Fibroblast of skin of right quadriceps (primary cell): ENCODE results near the gene OMP.

Source experiments
- DNase-seq: peaks from one replicate; pipeline ENCODE4 v3.0.0-alpha.2; 2013

OMP gene

DNA sequence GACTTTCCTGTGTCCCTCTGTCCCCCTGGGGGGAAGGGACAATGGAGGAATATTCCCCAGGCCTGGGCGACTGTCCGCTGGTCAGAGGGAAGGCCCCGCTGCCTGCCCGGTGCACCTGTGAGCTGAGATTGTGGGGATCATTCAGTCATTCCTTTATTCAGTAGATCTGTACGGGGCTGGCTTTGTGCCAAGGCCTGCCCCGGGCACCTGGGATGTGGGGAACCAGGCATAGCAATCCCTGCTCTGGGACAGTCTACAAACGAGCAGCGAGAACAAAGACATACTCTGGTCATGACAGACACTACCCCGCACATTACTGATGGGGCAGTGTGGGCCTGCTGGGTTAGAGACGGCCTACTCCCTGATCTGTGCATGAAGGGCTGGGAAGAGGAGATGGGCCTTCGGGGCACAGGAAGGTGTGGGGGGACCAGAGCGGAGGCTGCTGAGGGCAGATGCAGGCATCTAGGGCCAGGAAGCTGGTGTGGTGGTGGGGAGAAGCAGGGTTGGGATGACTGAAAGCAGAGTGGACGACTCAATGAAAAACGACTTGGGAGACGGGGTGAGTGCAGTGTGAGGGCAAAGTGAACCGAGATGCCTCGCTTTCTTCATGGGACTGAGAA is 23.6 kb downstream of the OMP start:
- DNase-seq: no peak

DNA sequence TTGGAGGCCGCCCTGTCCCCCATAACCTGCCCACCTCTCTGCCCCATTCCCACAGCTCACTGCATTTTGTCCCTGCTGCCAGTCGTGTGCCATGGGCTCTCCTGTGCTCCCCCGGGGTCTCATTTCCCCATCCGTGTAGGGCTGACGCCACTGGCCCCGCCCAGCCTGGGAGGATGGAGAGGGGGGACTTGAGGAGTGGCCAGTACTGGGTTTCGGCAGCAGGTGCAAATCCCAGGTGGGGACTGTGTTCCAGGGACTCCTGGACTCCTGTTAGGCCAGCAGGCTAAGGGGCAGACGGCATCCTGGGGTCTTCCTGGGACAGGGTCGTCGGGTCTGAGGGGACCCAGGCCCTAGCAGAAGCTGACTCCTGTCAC is 24.2 kb downstream of the OMP start:
- no peak for DNase-seq

DNA sequence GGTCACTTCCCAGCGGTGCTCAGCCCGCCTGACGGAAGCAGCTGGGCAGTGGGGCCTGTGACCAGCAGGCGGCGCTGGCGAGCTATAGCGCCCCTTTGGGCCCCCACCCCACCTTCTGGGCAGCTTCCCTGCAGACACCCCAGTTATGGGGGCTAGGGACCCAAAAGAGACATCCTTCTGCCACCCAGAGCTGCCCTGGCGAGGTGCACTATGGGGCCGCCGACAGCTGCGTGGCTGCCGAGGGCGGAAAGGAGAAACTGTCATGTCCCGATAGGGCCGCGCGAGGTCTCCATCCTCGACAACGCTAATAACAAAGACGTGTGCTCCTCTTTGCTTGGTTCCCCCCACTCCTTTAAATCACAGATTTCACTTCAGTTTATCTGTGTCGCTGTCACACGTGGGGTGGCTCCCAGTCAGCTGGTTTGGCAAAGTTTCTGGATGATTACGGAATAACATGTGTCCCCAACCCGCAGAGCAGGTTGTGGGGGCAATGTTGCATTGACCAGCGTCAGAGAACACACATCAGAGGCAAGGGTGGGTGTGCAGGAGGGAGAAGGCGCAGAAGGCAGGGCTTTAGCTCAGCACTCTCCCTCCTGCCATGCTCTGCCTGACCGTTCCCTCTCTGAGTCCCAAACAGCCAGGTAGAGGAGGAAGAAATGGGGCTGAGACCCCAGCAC is 24.7 kb downstream of the OMP start:
- peak; percentile 29 for DNase-seq

DNA sequence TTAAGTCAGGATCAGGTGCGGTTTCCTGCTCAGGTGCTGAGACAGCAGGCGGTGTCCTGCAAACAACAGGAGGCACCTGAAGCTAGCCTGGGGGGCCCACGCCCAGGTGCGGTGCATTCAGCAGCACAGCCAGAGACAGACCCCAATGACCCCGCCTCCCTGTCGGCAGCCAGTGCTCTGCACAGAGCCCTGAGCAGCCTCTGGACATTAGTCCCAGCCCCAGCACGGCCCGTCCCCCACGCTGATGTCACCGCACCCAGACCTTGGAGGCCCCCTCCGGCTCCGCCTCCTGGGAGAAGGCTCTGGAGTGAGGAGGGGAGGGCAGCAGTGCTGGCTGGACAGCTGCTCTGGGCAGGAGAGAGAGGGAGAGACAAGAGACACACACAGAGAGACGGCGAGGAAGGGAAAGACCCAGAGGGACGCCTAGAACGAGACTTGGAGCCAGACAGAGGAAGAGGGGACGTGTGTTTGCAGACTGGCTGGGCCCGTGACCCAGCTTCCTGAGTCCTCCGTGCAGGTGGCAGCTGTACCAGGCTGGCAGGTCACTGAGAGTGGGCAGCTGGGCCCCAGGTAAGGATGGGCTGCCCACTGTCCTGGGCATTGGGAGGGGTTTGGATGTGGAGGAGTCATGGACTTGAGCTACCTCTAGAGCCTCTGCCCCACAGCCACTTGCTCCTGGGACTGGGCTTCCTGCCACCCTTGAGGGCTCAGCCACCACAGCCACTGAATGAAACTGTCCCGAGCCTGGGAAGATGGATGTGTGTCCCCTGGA is 25.5 kb downstream of the OMP start, which contains the start of gene MYO7A:
Gene MYO7A (plus strand): TSS at position 327 of the 772 bp plus-strand sequence. CDS start 2,389 bp downstream, outside the sequence.
- DNase-seq: no peak

DNA sequence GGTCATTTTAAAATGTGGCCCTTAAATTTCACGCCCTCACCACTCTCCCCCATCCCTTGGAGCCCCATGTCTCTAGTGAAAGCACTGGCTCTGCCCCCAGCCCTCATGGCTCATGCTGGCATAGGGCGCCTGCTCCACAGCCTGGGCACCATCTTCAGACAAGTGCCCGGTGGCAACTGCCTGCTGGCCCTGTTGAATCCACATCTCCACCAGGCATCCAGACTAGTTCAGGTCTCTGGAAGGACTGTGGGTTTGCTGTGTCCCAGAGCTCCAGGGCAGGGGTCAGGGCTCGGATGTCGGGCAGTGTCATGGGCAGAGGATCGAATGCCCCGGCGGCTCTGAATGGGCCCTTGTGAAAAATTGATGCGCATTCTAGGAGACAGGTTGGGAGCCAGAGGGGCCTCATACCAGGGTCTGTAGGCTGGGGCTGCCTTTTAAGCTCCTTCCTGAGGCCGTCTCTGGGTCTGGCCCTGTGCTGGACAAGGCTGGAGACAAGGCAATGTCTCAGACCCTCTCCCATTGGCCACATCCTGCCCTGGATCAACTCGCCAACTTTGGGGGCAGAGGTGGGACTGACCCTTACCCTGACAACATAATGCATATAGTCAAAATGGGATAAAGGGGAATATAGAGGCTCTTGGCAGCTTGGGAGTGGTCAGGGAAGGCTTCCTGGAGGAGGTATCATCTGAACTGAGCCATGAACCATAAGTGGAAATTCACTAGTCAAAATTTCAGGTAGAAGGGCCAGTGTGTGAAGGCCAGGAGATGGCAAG is 26.6 kb downstream of the OMP start:
- DNase-seq: no peak

DNA sequence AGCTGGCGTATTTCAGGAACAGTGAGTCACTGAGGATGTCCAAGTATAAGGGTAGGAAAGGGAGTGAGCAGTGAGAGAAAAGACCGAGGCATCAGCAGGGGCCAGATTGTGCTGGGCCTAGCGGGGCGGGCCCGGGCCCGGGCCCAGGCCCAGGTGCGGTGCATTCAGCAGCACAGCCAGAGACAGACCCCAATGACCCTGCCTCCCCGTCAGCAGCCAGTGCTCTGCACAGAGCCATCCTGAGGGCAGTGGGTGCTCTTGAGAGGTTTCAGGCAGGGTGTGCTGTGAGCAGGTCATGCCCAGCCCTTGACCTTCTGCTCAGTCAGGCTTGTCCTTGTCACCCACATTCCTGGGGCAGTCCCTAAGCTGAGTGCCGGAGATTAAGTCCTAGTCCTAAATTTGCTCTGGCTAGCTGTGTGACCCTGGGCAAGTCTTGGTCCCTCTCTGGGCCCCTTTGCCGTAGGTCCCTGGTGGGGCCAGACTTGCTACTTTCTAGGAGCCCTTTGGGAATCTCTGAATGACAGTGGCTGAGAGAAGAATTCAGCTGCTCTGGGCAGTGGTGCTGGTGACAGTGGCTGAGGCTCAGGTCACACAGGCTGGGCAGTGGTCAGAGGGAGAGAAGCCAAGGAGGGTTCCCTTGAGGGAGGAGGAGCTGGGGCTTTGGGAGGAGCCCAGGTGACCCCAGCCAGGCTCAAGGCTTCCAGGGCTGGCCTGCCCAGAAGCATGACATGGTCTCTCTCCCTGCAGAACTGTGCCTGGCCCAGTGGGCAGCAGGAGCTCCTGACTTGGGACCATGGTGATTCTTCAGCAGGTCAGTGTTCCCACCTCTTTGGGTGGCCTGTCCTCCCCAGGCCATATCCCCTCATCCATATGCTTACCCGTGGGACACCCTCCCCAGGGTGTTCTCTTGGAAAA is 27.5 kb downstream of the OMP start:
- DNase-seq: no peak

DNA sequence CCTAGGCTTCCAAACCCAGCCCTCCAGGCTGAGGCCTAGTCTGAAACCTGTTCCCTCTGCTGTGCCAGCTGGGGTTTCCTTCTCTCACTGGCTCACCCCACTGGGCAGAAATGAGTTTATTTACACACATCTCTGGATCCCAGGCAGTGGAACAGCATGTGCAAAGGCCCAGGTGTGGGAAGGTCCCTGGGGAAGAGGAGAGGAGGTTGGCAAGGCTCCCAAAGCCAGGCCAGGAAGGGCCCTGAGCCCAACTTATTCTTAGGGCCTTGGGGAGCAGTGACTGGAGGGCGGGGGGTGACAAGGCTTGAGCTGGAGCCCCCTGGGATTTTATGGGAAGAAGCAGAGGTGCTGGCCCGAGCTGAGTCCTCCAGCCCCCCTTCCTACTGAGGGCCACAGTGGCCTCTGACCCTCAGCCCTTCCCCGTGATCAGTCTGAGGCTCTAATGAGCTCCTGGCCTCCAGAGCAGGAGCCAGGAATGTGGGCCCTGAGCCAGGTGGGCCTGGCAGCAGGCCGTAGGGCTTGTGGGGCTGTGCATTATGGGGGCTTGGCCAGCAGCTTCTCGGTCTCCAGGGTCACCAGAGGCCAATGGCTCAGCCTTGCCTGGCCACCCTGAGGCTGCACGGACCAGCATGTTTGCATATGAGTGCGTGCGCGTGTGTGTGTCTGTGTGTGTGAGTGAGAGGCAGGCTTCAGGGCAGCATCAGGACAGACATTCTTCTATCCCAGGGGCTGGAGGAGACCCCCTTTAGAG is 28.3 kb downstream of the OMP start:
- no peak for DNase-seq

DNA sequence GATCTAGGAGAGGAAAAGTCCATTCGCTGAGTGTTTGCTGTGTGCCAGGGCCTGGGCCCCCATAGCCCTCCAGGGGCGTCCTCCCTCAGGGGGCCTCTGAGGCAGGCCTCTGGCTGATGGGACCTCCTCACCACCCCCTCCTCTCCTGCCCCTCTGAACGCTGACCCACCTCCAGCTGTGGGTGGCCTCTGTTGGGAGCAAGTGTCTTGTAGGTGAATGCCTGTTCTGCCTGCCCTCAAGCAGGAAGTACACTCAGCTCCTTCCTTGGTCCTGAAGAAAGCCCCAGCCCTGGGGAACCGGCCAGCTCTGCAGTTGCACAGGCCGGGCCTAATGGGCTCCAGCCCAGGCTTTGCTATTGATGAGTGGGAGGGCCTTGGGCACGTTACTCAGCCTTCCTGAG is 28.9 kb downstream of the OMP start:
- no peak for DNase-seq

DNA sequence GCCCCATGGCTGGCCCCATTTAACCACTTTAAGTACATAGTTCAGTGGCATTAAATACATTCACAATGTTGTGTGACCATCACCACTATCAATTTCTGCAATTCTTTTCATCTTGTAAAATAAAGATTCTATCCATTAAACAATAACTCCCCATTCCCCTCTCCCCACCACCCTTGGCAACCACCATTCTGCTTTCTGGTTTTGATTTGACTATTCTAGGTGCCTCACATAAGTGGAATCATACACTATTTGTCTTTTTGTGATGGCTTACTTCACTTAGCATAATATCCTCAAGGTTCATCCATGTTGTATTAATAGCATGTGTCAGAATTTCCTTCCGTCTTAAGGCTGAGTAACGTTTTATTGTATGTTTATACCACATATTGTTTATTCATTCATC is 32.4 kb downstream of the OMP start:
- DNase-seq: no peak

DNA sequence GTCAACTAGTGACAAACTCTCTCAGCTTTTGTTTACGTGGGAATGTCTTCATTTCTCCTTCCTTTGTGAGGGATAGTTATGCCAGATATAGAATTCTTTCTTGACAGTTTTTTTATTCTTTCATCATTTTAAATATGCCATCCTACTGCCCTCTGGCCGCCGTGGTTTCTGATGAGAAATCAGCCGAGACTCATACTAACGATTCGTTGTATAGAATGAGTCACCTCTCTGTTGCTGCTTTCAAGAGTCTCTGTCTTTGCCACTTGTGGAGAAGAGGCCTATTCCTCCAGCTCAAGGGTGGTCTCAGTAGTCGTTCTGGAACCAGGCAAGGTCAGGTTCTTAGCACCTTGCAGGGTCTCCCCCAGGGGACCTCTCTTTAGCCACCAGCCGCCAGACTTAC is 33.4 kb downstream of the OMP start:
- peak; percentile 38 for DNase-seq

DNA sequence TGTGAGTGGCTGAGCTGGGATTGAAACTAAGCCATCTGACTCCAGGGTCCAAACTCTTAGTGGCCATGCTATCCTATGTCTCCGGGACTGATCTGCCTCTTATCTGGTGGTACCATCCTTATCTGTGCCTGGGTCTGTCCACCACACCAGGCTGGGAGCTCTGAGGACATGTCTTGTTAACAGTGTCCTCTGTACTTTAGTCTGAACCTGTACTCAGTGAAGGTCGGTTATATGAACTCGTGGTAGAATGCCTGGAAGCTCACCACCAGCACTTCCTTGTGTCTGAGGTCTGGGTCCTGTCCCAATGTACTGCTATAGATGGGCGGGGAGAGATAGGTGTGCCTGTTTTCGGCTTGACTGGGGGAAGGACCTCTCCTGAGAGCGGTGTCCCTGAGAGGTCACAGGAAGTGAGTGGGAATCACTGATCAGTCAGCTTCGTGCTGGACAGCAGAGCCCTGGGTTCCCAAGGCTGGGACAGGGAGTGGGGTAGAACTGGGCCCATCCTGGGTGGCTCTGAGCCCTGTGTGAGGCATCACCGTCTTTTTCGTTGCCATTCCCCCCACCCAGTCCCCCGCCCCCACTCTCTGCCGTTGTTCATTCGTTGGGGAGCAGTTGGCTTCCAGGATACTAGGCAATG is 34.3 kb downstream of the OMP start:
- no peak for DNase-seq

DNA sequence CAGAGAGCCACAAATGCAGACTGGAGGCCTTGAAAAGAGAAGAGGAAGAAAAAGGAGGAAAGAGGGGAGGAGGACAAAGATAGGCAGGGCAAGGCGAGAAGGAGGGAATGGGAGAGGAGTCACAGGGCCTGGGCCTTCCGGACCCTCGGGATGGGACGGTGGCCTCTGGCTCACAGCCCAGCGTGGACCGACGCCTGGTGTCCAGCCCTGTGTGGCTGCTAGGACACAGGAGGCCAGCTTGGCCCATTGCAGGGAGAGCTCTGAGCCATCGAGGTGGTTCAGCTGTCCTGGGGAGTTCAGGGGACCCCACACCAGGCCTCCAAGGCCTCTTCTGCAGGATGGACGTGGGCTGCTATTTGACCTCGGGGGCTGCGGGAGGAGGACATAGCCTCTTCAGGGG is 34.8 kb downstream of the OMP start:
- DNase-seq: no peak

DNA sequence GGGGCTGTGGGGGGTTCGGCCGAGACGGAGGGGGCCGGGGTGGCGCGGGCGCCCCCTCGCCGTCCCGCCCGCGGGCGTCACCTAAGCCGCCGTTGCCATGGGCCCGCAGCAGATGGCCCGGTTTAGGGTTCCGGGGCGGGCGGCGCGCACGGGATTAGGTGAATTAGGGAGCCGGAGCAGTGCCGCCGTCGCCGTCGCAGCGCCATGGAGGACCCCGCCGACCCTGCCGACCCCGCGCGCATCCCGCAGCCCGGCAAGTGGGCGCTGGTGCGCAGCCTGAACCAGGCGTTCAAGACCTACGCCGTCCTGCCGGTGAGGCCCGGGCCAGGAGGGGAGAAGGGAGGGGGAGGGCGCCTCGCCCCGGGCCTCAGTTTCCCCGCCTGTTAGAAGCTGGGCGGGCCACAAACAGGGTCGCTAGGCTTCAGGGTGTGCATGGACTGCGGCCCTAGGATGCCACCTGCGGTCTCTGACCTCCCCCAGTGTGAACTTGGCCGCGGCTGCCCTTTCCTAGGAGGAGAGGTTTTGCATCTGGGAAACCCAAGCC is 35.5 kb downstream of the OMP start:
- no peak for DNase-seq

DNA sequence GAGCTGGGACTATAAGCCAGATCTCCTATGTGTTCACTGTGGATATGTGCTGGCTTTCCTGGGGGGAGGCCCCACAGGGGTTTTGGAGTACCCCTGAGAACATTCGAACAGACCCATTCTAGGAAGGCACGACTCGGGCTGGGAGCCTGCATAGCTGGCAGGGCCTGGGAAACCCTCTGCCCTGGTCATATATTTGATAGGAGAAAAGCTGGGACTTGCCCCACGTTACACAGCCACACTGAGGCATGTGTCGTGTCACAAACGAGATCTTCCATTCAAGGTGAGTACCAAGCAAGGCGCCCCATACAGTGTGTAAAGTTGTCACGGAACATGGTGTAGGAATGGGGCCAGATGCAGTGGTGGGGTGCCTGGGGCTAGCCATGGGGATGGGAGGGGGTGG is 36.6 kb downstream of the OMP start:
- DNase-seq: no peak

DNA sequence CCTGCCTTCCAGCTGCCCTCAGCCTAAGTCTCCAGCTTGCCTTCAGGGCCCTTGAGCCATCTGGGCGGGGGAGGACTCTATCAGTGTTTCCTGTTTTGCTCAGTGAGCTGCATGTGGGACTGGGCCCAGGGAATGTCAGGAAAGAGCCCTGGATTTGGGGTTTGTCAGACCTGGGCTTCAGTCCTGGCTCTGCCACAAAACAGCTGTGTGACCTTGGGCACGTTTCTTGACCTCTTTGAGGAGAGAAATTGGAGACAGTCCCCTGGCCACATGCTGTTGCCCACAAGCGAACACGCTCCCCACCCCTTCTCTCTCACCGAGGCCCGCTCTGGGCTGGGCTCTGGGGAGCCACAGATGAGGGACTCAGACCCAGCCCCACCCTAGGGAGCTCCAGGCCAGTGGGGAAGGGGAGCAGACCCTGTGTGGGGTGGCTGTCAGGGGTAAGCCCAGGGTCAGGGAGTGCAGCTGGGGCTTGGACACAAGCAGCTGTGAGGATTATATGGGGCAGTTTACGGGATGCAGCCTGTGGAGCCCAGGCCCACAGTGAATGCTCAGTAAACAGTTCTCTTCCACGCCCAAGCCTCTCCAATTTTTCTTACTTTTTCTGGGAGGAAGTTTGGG is 37.7 kb downstream of the OMP start:
- DNase-seq: no peak

DNA sequence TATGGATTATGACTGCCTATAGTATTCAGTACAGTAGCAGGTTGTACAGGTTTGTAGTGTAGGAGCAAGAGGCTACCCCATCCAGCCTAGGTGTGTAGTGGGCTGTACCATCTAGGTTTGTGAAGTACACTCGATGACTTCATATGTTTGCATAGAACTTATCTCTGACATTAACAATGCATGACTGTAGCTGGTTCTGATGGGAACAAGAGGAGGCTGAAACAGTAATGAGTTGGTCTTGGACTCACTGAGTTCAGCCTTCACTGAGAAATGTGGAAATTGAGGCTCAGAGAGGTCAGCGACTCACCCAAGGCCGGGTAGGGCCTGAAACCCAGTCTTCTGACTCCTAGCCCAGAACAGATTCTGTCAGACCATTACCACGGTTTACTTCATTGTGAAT is 38.4 kb downstream of the OMP start:
- no peak for DNase-seq

DNA sequence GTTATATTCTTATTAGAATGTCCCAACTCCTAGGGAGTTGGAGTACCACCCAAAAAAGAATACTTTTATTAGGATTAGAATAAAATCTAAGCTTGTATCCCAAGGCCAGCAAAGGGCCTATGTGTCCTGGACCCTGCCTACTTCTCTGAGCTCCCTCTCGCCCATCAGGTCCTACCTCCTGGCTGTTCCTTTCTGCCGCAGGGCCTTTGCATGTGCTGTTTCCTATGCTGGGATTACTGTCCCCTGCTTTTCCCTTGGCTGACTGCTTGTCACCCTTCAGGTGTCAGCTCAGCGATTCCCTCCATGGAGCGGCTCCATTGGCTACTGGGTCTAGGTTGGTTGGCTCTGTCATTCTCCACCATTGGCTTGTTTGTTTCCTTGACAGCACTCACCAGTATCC is 38.8 kb downstream of the OMP start:
- DNase-seq: no peak

DNA sequence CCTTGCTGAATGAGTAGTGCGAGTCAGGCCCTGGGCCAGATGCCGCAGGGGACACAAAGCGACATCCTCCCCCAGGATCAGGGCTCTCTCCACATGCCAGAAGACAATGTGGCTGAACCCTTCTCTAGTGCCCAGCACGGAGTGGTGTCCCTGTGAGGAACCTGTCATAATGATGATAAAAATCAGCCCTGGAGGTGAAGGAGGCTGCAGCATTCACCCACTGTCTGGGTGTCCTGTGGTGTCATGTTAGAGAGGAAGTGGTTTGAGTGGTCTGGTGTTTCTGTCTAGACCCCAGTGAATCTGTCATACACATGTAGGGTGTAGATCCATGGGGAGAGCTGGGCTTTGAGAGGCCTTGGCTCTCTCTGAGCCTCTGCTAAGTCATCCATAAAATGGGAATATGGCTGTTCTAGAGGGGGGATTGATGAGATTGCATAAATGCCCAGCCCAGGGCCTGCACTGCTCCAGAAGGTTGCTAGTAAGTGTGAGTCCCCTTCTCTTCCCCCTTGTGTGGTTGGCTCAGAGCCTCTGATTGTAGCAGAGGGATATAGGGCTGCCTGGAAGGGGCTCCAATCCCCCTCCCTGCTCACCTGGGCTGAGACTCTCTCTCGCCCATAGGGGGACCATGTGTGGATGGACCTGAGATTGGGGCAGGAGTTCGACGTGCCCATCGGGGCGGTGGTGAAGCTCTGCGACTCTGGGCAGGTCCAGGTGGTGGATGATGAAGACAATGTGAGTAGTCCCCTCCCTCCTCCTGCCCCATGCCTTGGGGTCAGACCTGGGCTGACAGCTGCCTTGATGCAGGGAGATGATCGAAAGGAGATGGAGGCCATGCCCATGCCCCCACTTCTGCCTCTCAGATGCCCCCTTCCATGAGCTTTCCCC is 39.7 kb downstream of the OMP start:
- DNase-seq: no peak

DNA sequence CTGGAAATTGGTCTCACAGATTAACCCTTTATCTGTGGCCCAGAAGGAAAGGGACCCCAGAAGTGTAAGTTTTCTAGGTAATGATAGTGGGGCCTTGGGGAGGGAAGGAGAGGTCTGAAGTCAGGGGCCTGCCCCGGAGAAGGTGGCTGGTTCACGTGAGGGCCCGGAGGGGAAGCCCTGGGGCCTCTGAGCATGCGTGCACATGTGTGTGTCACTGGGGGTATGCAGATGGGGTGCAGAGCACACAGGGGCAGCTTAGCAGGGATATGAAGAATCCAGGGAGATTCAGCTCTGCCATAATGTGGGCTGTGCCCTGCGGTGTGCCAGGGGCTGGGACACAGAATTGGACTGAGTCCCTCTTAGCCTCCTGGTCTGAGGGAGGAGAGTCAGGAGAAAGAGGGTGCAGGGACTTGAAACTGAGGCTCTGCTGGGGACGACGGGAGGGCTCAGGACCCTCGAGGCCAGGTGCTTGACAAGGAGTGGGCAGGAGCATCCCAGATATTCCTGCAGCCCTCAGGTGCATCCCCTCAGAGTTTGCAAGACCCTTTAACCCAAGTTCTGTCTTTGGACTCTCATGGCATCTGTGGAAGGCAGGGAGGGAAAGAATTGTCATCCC is 40.9 kb downstream of the OMP start:
- DNase-seq: no peak
